LNCaP clone FGC (cell line): Measurements from ENCODE around the gene DYRK1A.

Experiments
- DNase-seq: peaks from one replicate; pipeline ENCODE4 v3.0.0-alpha.2; 2011; ENCODE audit warnings: low read depth
- H3K4me3 ChIP-seq: 2 replicates; pipeline ENCODE4 v1.5.1; 2011; ENCODE audit warnings: mild to moderate bottlenecking, low read depth, low read length, control low read depth
- CTCF ChIP-seq: IDR thresholded peaks from 2 replicates; pipeline ENCODE4 v1.5.1; 2012; ENCODE audit warnings: mild to moderate bottlenecking; ENCODE audit not compliant: control insufficient read depth, insufficient read depth; ENCODE audit errors: extremely low read depth

DYRK1A gene

GRCh38 chr21:37346841-37347430 is 19.6 kb upstream of the DYRK1A start:
- no peak for DNase-seq
- TF ChIP-seq CTCF: no peak
- H3K4me3 ChIP-seq: no peak overlapping the region

GRCh38 chr21:37348664-37349063 is 17.9 kb upstream of the DYRK1A start:
- no peak for DNase-seq
- no peak overlapping the region for H3K4me3 ChIP-seq
- TF ChIP-seq CTCF: no peak

- no peak for DNase-seq
- H3K4me3 ChIP-seq: no peak overlapping the region
- no peak for TF ChIP-seq CTCF
Measured at GRCh38 chr21:37350472-37350871, 16.1 kb upstream of the DYRK1A start.

GRCh38 chr21:37356706-37357105 is 9.9 kb upstream of the DYRK1A start:
- DNase-seq: no peak
- H3K4me3 ChIP-seq: no peak overlapping the region
- TF ChIP-seq CTCF: no peak

- TF ChIP-seq CTCF: no peak
- no peak overlapping the region for H3K4me3 ChIP-seq
- no peak for DNase-seq
Measured at GRCh38 chr21:37357691-37358090, 8.9 kb upstream of the DYRK1A start.

GRCh38 chr21:37358397-37358796 is 8.2 kb upstream of the DYRK1A start:
- H3K4me3 ChIP-seq: no peak overlapping the region
- DNase-seq: no peak
- TF ChIP-seq CTCF: no peak

- no peak for TF ChIP-seq CTCF
- no peak overlapping the region for H3K4me3 ChIP-seq
- no peak for DNase-seq
Measured at GRCh38 chr21:37363936-37364335, 2.6 kb upstream of the DYRK1A start.
